ENCODE data around the gene PP2D1. TPM values are rescaled to one million over a fixed set of nuclear protein-coding genes. Genes with fewer than 3 reads are reported as not detected.
A peak's percentile ranks its signal among the peaks of the same experiment; 100 is the strongest.

The PP2D1 gene, protein sequence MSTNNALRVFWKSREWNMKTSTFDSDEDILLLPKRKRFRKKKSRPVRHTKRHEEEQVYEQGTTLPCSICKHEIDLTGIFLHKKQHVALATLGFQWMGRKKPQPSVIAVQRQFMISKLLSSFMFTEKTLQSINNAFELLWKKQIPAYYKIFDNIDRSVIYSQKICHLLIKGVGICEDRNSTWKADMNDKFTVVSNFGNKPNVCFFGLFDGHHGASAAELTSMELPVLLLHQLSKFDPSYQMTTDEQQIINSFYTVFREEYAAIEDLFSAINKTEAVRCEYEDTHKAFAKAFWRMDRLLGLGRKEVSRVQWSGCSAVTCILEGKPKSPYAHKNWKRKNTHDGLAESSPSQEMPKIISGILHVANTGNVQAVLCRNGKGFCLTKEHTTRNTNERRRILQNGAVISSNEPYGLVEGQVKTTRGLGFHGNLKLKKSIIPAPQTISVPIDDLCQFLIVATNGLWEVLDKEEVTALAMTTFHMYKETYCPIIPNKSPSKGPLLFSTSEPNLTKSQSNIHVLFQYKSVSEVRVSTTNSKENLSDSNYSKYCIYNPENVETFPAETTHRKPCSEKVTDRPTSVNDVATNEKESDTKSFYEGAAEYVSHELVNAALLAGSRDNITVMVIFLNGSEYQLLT
- not detected for total RNA-seq

- Mint-ChIP-seq H3K9me3 (ENCODE audit: insufficient read depth) (no peaks in the 10 kb centered on the region), H3K4me3 (no peak within 1 kb of the TSS), H3K27ac (no peak within 1 kb of the TSS), H3K27me3 (ENCODE audit: low read depth) (no peaks in the 10 kb centered on the region), H3K36me3 (ENCODE audit: low read depth) (no peaks in the 10 kb centered on the region), H3K4me1 (ENCODE audit: low read depth) (no peaks in the 10 kb centered on the region)
- POLR2A ChIA-PET, result no interaction called here
- CTCF ChIA-PET, result no interaction called here
- DNase-seq (no peak), ATAC-seq (no peak)
Observed at GRCh38 chr3:20012164-20012563, at the start of gene PP2D1. TSS of gene PP2D1 (minus strand) at chr3:20012264. CDS start at chr3:20012072, 192 bp downstream.

GRCh38 chr3:20060974-20061685, 49.1 kb upstream of the PP2D1 start:
- peaks cover 30% of the 10 kb centered on the region for H3K36me3 Mint-ChIP-seq (ENCODE audit: low read depth)
- no peaks in the 10 kb centered on the region for H3K27me3 Mint-ChIP-seq (ENCODE audit: low read depth)
- H3K4me3 Mint-ChIP-seq, result peak overlapping the region; percentile 5
- ATAC-seq, result peak; percentile 74
- H3K9me3 Mint-ChIP-seq (ENCODE audit: insufficient read depth), result no peaks in the 10 kb centered on the region
- POLR2A ChIA-PET, result no interaction called here
- DNase-seq, result no peak
- H3K4me1 Mint-ChIP-seq (ENCODE audit: low read depth), result peaks cover 39% of the 10 kb centered on the region
- H3K27ac Mint-ChIP-seq, result peak overlapping the region; percentile 60
- CTCF ChIA-PET, result no interaction called here

- no peaks in the 10 kb centered on the region for H3K9me3 Mint-ChIP-seq (ENCODE audit: insufficient read depth)
- no peaks in the 10 kb centered on the region for H3K27me3 Mint-ChIP-seq (ENCODE audit: low read depth)
- ChIA-PET POLR2A (no interaction called here), CTCF (no interaction called here)
- H3K4me1 Mint-ChIP-seq (ENCODE audit: low read depth), result peaks cover 32% of the 10 kb centered on the region
- ATAC-seq (no peak), DNase-seq (no peak)
- H3K36me3 Mint-ChIP-seq (ENCODE audit: low read depth), result peaks cover 23% of the 10 kb centered on the region
- H3K4me3 Mint-ChIP-seq, result no peak overlapping the region
- peak overlapping the region; percentile 15 for H3K27ac Mint-ChIP-seq
Observed at GRCh38 chr3:20059929-20060328, 47.9 kb upstream of the PP2D1 start.

GRCh38 chr3:20057612-20058180, 45.6 kb upstream of the PP2D1 start:
- POLR2A ChIA-PET, result interaction anchor here (0.9 kb wide), 1 partner anchor 19 kb away, joined by 3 read pairs; no protein-coding TSS in a partner anchor

GRCh38 chr3:20056725-20057611, 44.9 kb upstream of the PP2D1 start:
- Mint-ChIP-seq H3K36me3 (ENCODE audit: low read depth) (peaks cover 26% of the 10 kb centered on the region), H3K9me3 (ENCODE audit: insufficient read depth) (no peaks in the 10 kb centered on the region), H3K27me3 (ENCODE audit: low read depth) (no peaks in the 10 kb centered on the region), H3K27ac (no peak overlapping the region), H3K4me3 (no peak overlapping the region), H3K4me1 (ENCODE audit: low read depth) (peaks cover 34% of the 10 kb centered on the region)
- no peak for ATAC-seq
- POLR2A ChIA-PET, result interaction anchor here (0.7 to 0.9 kb wide), 2 partner anchors 18 to 100 kb away, joined by 3 to 4 read pairs; no protein-coding TSS in a partner anchor
- CTCF ChIA-PET, result no interaction called here
- DNase-seq, result no peak

More at GRCh38 chr3:20057612-20058180, 45.6 kb upstream of the PP2D1 start:
- Mint-ChIP-seq H3K27ac (no peak overlapping the region), H3K36me3 (ENCODE audit: low read depth) (peaks cover 23% of the 10 kb centered on the region), H3K4me3 (no peak overlapping the region), H3K27me3 (ENCODE audit: low read depth) (no peaks in the 10 kb centered on the region), H3K4me1 (ENCODE audit: low read depth) (peaks cover 27% of the 10 kb centered on the region), H3K9me3 (ENCODE audit: insufficient read depth) (no peaks in the 10 kb centered on the region)
- DNase-seq, result no peak
- no peak for ATAC-seq
- CTCF ChIA-PET, result no interaction called here

- DNase-seq (no peak), ATAC-seq (no peak)
- ChIA-PET POLR2A (interaction anchor here (1.0 kb wide), 2 partner anchors 14 to 17 kb away, joined by 3 read pairs; no protein-coding TSS in a partner anchor), CTCF (no interaction called here)
- Mint-ChIP-seq H3K27me3 (ENCODE audit: low read depth) (no peaks in the 10 kb centered on the region), H3K4me1 (ENCODE audit: low read depth) (peaks cover 38% of the 10 kb centered on the region), H3K36me3 (ENCODE audit: low read depth) (peaks cover 25% of the 10 kb centered on the region), H3K27ac (no peak overlapping the region), H3K9me3 (ENCODE audit: insufficient read depth) (no peaks in the 10 kb centered on the region), H3K4me3 (no peak overlapping the region)
Observed at GRCh38 chr3:20055842-20056241, 43.8 kb upstream of the PP2D1 start.

DNA sequence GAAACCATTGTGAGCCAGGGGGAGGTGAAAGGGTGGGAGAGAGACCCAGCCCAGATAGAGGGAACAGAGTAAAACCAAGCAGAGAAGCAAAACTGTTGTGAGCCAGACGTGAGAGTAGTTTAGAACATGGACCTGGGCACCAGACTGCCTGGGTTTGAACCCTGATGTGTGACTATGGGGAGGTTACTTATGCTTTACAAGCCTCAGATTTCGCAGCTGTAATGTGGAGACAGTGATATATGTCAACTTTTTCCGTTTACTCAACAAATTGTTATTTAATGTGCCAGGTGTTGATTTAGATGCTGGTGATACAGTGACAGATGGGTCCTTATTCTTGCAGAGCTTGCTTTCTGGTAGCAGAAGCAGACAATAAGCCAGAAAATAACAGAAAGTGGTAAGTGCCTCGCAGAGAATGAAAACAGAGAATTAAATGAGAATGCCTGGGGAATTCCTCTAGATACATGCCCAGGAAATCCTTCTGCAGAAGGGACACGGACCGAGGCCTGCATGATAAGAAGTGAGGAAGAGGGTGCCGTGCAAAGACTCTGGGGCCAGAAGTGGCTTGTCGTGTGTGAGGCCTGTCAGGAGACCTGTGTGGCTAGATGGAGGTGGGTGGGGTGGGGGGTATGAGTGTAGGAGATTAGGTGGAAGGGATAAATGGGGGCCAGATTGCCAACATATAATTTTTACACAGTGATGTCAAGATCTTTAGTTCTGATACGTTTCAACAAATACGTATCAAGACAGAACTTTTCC, 43.1 kb upstream of the PP2D1 start:
- Mint-ChIP-seq H3K9me3 (ENCODE audit: insufficient read depth) (no peaks in the 10 kb centered on the region), H3K4me1 (ENCODE audit: low read depth) (peaks cover 38% of the 10 kb centered on the region), H3K27me3 (ENCODE audit: low read depth) (no peaks in the 10 kb centered on the region), H3K4me3 (no peak overlapping the region), H3K27ac (no peak overlapping the region), H3K36me3 (ENCODE audit: low read depth) (peaks cover 27% of the 10 kb centered on the region)
- DNase-seq (peak; percentile 32), ATAC-seq (no peak)
- ChIA-PET CTCF (interaction anchor here (0.7 kb wide), 1 partner anchor 47 kb away, joined by 3 read pairs; no protein-coding TSS in a partner anchor), POLR2A (interaction anchor here (0.9 to 1.0 kb wide), 3 partner anchors 14 to 17 kb away, joined by 3 read pairs; partner anchors contain the start of gene KAT2B)

DNA sequence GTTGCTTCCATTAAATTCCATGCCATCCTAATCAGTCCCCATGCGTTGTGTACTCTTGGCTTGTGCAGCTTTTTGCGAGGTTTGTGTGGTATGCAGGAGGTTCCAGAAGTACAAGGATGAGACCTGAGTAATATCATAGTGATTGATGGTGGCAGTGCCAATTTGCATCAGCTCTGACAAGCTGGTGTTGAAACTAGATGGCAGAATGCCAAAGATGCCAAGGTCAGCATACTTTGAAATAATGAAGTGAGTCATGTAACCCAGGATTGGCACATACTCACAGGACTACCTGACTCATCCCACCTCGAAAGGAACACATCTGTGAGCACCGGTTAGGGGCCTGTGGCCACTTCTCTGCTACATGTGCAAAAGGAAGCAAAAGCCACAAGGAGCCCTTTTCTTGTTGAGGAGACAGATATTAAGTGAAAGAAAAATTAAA, 42.5 kb upstream of the PP2D1 start:
- ATAC-seq (peak; percentile 94), DNase-seq (peak; percentile 79)
- H3K9me3 Mint-ChIP-seq (ENCODE audit: insufficient read depth), result no peaks in the 10 kb centered on the region
- H3K4me3 Mint-ChIP-seq, result no peak overlapping the region
- peaks cover 22% of the 10 kb centered on the region for H3K36me3 Mint-ChIP-seq (ENCODE audit: low read depth)
- H3K4me1 Mint-ChIP-seq (ENCODE audit: low read depth), result peaks cover 35% of the 10 kb centered on the region
- no peak overlapping the region for H3K27ac Mint-ChIP-seq
- ChIA-PET CTCF (interaction anchor here (0.7 kb wide), 1 partner anchor 48 kb away, joined by 3 read pairs; no protein-coding TSS in a partner anchor), POLR2A (interaction anchor here (0.9 to 1.3 kb wide), 4 partner anchors 13 to 49 kb away, joined by 3 to 6 read pairs (median 3); partner anchors contain the start of gene KAT2B)
- H3K27me3 Mint-ChIP-seq (ENCODE audit: low read depth), result no peaks in the 10 kb centered on the region

DNA sequence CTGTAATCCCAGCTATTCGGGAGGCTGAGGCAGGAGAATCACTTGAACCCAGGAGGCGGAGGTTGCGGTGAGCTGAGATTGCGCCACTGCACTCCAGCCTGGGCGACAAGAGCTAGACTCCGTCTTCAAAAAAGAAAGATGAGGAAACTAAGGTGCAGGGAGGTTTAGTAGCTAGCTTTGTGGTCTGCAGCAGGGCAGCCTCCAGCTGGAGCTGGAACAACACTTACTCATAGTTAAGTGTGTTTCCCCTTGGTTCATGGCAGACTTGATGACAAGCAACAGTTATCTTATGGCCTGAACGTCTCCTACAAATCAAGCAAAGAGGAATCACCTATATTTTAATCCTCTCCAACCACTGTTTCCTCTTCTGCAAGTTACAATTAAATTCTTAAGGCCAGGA, 40.8 kb upstream of the PP2D1 start:
- ATAC-seq (no peak), DNase-seq (no peak)
- Mint-ChIP-seq H3K27ac (no peak overlapping the region), H3K36me3 (ENCODE audit: low read depth) (peaks cover 30% of the 10 kb centered on the region), H3K27me3 (ENCODE audit: low read depth) (no peaks in the 10 kb centered on the region), H3K4me3 (no peak overlapping the region), H3K4me1 (ENCODE audit: low read depth) (peaks cover 48% of the 10 kb centered on the region), H3K9me3 (ENCODE audit: insufficient read depth) (no peaks in the 10 kb centered on the region)
- POLR2A ChIA-PET, result interaction anchor here (1.0 kb wide), 1 partner anchor 12 kb away, joined by 4 read pairs; the partner anchor contains the start of gene KAT2B
- CTCF ChIA-PET, result interaction anchor here (1.2 kb wide), 1 partner anchor 9 kb away, joined by 4 read pairs; no protein-coding TSS in a partner anchor

DNA sequence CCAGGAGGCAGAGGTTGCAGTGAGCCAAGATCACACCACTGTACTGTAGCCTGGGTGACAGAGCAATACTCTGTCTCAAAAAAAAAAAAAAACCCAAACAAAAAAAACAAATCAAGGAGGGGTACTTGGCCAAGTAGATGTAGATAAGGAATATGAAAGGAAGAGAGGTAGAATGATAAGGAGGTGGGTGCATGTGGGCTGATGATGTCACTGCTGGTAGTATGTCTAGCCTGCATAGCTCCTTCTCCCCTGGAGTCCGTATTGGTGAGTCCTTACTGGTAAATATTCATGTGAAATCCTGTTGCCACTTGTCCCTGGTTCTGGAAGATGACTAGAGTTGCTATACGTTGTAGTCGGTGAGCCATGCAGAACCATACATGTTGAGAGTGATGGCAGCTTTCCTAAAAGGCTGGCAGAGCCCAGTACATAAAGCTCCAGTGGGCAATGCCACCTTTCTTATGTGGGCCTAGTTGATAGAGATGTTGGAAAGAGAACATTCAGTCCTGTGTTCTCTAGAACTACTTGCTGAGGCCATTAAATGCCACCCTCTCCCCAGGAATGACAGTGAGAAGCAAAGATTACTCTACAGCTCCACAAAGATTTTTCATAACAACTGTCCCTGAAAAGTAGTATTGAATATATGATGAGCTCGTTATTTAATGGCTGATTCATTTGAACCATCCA, 39.2 kb upstream of the PP2D1 start:
- H3K36me3 Mint-ChIP-seq (ENCODE audit: low read depth), result peaks cover 37% of the 10 kb centered on the region
- DNase-seq, result no peak
- POLR2A ChIA-PET, result interaction anchor here (0.7 kb wide), 1 partner anchor 11 kb away, joined by 3 read pairs; the partner anchor contains the start of gene KAT2B
- no peak for ATAC-seq
- no peak overlapping the region for H3K4me3 Mint-ChIP-seq
- CTCF ChIA-PET, result no interaction called here
- H3K27me3 Mint-ChIP-seq (ENCODE audit: low read depth), result no peaks in the 10 kb centered on the region
- no peaks in the 10 kb centered on the region for H3K9me3 Mint-ChIP-seq (ENCODE audit: insufficient read depth)
- peak overlapping the region; percentile 21 for H3K27ac Mint-ChIP-seq
- peaks cover 63% of the 10 kb centered on the region for H3K4me1 Mint-ChIP-seq (ENCODE audit: low read depth)
